GM12874 (cell line): ENCODE measurements around the gene MEGF9.

ENCODE experiments used
- TF ChIP-seq, protein P1 (sequence below): IDR thresholded peaks from 2 replicates; pipeline ENCODE4 v1.5.1; 2011; ENCODE audit warnings: low read depth, mild to moderate bottlenecking, control low read depth, low read length, moderate library complexity; ENCODE audit not compliant: insufficient read depth

The MEGF9 gene

DNA sequence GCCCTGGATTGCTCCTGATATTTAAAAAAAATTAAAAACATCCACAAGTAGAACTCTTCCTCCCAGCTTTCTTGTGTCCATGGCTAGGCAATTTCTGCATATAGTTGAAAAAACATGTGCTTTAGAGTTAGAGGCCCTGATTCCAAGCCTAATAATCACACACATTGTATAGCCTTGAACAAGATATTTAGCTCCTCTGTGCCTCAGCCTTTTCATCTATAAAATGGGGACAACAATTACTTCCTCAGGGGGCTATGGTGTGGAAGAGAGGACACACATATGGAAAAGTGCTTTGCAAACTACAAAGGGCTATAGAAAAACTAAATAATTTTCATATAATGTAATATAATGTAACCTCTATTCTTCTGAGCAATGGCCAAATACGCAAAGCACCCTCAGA is 111.3 kb downstream of the MEGF9 start:
- TF ChIP-seq, protein P1, sequence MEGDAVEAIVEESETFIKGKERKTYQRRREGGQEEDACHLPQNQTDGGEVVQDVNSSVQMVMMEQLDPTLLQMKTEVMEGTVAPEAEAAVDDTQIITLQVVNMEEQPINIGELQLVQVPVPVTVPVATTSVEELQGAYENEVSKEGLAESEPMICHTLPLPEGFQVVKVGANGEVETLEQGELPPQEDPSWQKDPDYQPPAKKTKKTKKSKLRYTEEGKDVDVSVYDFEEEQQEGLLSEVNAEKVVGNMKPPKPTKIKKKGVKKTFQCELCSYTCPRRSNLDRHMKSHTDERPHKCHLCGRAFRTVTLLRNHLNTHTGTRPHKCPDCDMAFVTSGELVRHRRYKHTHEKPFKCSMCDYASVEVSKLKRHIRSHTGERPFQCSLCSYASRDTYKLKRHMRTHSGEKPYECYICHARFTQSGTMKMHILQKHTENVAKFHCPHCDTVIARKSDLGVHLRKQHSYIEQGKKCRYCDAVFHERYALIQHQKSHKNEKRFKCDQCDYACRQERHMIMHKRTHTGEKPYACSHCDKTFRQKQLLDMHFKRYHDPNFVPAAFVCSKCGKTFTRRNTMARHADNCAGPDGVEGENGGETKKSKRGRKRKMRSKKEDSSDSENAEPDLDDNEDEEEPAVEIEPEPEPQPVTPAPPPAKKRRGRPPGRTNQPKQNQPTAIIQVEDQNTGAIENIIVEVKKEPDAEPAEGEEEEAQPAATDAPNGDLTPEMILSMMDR = no peak

DNA sequence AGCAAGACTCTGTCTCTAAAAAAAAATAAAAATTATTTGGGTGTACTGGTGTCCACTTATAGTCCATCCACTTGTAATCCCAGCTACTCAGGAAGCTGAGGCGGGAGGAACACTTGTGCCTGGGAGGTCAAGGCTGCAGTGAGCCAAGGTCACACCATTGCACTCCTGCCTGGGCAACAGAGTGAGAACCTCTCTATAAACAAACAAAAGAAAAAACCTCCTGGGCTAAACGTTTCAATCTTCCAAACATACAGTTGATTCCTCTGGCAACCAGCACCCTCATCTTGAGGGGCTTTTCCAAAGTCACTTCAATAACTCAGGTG is 120.4 kb downstream of the MEGF9 start:
- TF ChIP-seq, protein P1 = no peak

DNA sequence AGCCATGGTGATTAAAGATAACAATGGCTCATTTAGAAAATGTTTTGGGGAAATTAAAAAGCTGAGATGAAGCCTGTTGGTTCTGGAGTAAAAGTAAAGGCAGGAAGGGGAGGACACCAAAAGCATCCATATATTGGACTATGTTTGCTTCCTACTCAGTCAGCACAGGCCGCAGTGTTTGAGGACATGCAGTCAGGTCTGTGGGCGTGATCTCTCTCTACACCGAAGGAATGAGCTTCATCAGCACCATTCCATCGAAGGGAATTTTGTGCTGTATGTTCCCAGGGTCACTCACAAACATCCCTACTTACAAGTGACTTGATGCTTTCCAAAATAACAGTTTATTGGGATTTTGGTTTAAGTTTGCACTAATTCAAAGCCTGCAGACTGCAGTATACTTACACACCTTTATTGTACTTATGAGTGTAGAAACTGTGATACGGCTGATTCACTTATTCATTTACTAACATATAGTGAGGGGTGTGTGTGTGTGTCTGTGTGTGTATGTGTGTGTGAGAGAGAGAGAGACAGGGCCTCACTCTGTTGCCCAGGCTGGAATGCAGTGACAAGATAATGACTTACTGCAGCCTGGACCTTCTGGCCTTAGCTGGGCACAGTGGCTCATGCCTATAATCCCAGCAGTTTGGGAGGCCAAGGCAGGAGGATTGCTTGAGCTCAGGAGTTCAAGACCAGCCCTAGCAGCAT is 120.9 kb downstream of the MEGF9 start:
- TF ChIP-seq, protein P1 = no peak

DNA sequence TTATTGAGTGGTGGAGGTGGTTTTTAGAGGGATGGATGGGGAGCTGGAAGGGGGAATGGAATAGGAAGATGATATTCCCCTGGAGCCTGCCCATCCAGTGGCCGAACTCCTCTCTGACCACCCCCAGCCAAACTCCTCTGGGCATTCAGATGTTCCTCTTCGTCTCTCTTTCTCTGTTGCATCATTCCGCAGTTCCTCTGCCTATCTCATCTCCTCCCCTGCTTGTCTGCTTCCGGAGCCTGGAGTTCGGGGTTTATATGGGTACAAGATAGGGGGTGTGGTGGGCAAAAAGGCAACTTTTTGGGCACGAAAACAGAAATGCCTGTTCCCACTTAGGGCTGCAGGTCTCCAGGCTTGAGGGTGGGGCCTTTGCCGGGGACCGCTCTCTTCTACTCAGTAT is 122.1 kb downstream of the MEGF9 start:
- TF ChIP-seq, protein P1 = no peak

DNA sequence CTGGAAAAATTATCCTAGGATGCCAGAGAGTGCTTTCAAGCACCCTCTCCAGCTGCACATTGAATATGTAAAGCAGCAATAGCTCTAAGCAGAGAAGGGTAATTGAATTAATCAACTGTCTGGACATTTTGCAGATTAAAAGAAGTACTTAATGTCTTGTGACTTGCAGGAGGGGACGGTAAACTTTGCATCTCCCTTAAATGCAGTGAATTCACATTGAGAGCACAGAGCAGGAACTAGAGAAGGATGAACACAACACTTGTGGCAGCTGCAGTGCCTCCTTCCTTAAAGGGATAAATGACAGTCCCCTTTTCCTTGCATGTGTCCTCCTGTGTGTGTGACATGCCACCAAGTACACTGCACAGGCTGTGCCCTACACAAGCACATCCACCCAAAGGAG is 126.9 kb downstream of the MEGF9 start:
- TF ChIP-seq, protein P1 = no peak

DNA sequence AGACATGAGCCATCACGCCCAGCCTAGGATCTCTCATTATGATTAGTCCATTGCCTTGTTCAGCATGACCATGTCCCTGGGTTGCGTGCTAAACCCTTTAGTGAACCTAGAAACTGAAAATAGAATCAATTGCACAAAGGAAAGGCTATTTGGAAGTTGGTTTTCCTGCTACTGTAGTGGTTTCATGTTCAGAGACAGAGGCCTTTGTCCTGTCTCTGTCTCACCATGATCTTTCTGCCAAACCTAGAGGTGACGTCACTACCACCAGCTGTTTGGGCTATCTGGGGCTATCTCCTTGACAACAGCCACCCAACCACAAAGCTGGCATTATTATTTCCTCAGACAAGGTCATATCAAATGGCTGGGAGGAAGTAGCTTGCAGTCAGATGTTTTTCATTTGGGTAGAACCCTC is 130.3 kb downstream of the MEGF9 start:
- TF ChIP-seq, protein P1 = no peak

DNA sequence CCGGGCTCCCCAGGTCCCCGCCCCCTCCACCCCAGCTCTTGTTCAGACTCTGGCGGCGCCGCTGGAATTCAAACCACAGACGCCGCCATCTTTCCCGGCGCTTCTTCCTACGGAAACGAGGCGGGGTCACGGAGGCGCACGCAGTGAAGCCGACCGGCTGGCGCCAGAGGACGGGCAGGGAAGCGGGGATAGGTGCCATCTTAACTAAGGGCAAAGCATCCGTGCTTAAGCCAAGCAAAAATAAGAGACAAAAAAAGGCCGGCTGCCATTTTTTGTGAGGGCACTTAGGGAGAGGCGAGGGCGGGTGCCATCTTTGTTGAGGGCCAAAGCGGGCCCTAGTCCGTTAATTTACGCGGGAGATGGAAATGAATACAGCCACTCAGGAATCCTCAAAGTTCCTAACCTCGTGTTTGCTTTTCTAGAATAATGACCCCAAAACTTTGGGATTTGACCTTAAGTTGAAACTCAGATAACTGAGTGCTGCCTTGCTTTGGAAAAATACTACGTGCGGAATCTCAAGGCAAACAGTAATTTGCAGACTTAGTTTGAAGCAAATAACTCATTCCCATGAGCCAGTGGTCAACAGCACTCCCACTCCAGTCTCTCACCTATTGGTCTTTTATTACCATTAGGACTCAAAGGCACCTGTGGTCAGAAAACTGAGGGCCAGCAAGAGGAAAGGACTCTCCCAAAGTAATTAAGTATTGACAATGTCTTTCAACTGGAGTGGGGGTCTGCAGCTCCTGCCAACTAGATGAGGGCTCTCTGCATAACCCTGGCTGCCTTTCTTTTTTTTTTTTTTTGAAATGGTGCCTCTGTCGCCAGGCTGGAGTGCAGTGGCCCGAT is 134.0 kb downstream of the MEGF9 start, which contains the start of gene CDK5RAP2:
Gene CDK5RAP2, minus strand, starts transcription at position 117 of the 846 bp plus-strand sequence. CDS start 189 bp downstream, outside the sequence.
- TF ChIP-seq, protein P1 = no peak
